K562 (cell line): Measurements from ENCODE around the gene FRAT2. TPM values are rescaled to one million over a fixed set of nuclear protein-coding genes. Genes with fewer than 3 reads are reported as not detected.

Experiments
- CEBPZ ChIP-seq: fragments of 150-350 bp; IDR thresholded peaks from 2 replicates; pipeline ENCODE4 v1.6.1; 2014; ENCODE audit warnings: low read depth, mild to moderate bottlenecking, low read length, borderline replicate concordance
- CREB3L1 ChIP-seq: fragments of 450-650 bp; IDR thresholded peaks from 2 replicates; pipeline ENCODE4 v1.6.1; 2014; ENCODE audit warnings: low read depth, mild to moderate bottlenecking, moderate library complexity, borderline replicate concordance
- FOXA1 ChIP-seq: fragments of 450-650 bp; IDR thresholded peaks from 2 replicates; pipeline ENCODE4 v1.6.1; 2016; ENCODE audit warnings: mild to moderate bottlenecking, borderline replicate concordance
- MEIS2 ChIP-seq: fragments of 450-650 bp; IDR thresholded peaks from 2 replicates; pipeline ENCODE4 v1.6.1; 2014; ENCODE audit warnings: mild to moderate bottlenecking; ENCODE audit not compliant: partially characterized antibody
- NR2C2 ChIP-seq, 2 experiments: fragments of 200-800 bp in 1 of 2; sonication (Bioruptor generic) in 1 of 2; sonication (generic) in 1 of 2; formaldehyde crosslinking in 1 of 2; IDR thresholded peaks; 2 replicates each; pipeline versions ENCODE4 v1.6.1 to v1.8.0; 2016 to 2022; ENCODE audit warnings: mild to moderate bottlenecking in 1 of 2, missing compliant biosample characterization in 1 of 2, missing genetic modification characterization in 1 of 2, missing genetic modification reagents in 1 of 2
- PCBP2 ChIP-seq: fragments of 200-400 bp; formaldehyde crosslinking; IDR thresholded peaks from 2 replicates; pipeline ENCODE4 v1.6.1; 2018; ENCODE audit warnings: low read length, low read depth, mild to moderate bottlenecking, moderate library complexity; ENCODE audit not compliant: poor library complexity, severe bottlenecking
- PML ChIP-seq: IDR thresholded peaks from 2 replicates; pipeline ENCODE4 v1.6.1; 2012; ENCODE audit warnings: low read length, inconsistent platforms
- SMAD1 ChIP-seq: fragments of 150-350 bp; IDR thresholded peaks from 2 replicates; pipeline ENCODE4 v1.6.1; 2014; ENCODE audit warnings: low read length, low read depth; ENCODE audit not compliant: partially characterized antibody
- SMARCA5 ChIP-seq: fragments of 450-650 bp; IDR thresholded peaks from 2 replicates; pipeline ENCODE4 v1.6.1; 2016
- SUPT5H ChIP-seq: fragments of 450-650 bp; IDR thresholded peaks from 2 replicates; pipeline ENCODE4 v1.6.1; 2016
- TCF7L2 ChIP-seq: fragments of 150-350 bp; IDR thresholded peaks from 2 replicates; pipeline ENCODE4 v1.6.1; 2016; ENCODE audit warnings: low read depth, mild to moderate bottlenecking, low read length, moderate library complexity
- TRIM28 ChIP-seq: fragments of 450-650 bp; IDR thresholded peaks from 2 replicates; pipeline ENCODE4 v1.6.1; 2017
- ZNF174 ChIP-seq: fragments of 250-450 bp; sonication (Bioruptor Pico); IDR thresholded peaks from 2 replicates; pipeline ENCODE4 v1.4.0; 2020; ENCODE audit warnings: mild to moderate bottlenecking
- ZNF212 ChIP-seq: fragments of 450-650 bp; formaldehyde crosslinking; IDR thresholded peaks from 2 replicates; pipeline ENCODE4 v1.4.0; 2020; ENCODE audit warnings: mild to moderate bottlenecking
- ZNF253 ChIP-seq: fragments of 250-450 bp; sonication (Bioruptor Pico); conservative IDR thresholded peaks from 2 replicates; pipeline ENCODE4 v1.6.1; 2021; ENCODE audit warnings: mild to moderate bottlenecking
- ZNF384 ChIP-seq: IDR thresholded peaks from 2 replicates; pipeline ENCODE4 v1.6.1; 2012; ENCODE audit warnings: low read depth, low read length, improper control_type of control experiment
- ZNF764 ChIP-seq: fragments of 250-450 bp; sonication (Bioruptor Pico); IDR thresholded peaks from 2 replicates; pipeline ENCODE4 v1.4.0; 2020; ENCODE audit warnings: low read depth, mild to moderate bottlenecking, moderate library complexity
- polyA plus RNA-seq, 8 experiments: library from polyadenylated mRNA; depleted of rRNA in 4 of 8; stranded (reverse) in 5 of 8; unstranded in 3 of 8; fragments of >200 nt; fragmentation: Nextera tagmentation in 2 of 8; fragmentation: Illumina TruSeq in 1 of 8; extraction: Ambion mirVana in 2 of 8; extraction: Trizol in 1 of 8; gene quantifications; 2 replicates each; pipeline versions ENCODE4 v1.2.1 to v1.2.3, GENCODE V29; 2011 to 2014; ENCODE audit warnings: inconsistent platforms in 1 of 8, missing spikeins in 1 of 8
- total RNA-seq, 7 experiments: library from RNA; depleted of rRNA in 6 of 7; stranded (reverse); fragments of >200 nt in 6 of 7; fragmentation: Illumina TruSeq in 2 of 7; extraction: Trizol in 2 of 7; gene quantifications; 2 replicates each; pipeline versions ENCODE4 v1.2.1 to v1.2.3, GENCODE V29; 2011 to 2021; ENCODE audit warnings: low replicate concordance in 1 of 7

Gene FRAT2
- total and polyA plus RNA-seq, 9 of the 15 experiments (the other 6 are each of a cell fraction or from before 2014, with no cell fraction given): 4.3 to 31.7 (median 19.5) TPM

GRCh38 chr10:97297556-97298222 lies 36.8 kb downstream of the FRAT2 start (continued):
- no peak for TF ChIP-seq CREB3L1
- TF ChIP-seq ZNF253 (CRISPR knock-in tag): no peak
- peak; percentile 36; the same call in 1 of the 2 replicates for TF ChIP-seq PML
- TF ChIP-seq TRIM28: no peak; the same call in 1 of the 2 replicates
- no peak for TF ChIP-seq SMAD1
- no peak for TF ChIP-seq TCF7L2
- TF ChIP-seq FOXA1: no peak
- TF ChIP-seq CEBPZ: no peak
- no peak for TF ChIP-seq NR2C2 (CRISPR knock-in tag; IDR thresholded peaks at IDR 0.05)
- TF ChIP-seq NR2C2 (tag; IDR thresholded peaks at IDR 0.05): peak; percentile 44; the same call in 1 of the 2 replicates
- TF ChIP-seq ZNF174 (CRISPR knock-in tag): no peak
- no peak for TF ChIP-seq ZNF764 (CRISPR knock-in tag)
- TF ChIP-seq ZNF212: no peak
- no peak for TF ChIP-seq ZNF384
- no peak for TF ChIP-seq SUPT5H
- TF ChIP-seq SMARCA5: peak; percentile 76
- TF ChIP-seq MEIS2: peak; percentile 48
- no peak for TF ChIP-seq PCBP2
